SKM-1 (cell line): Measurements from ENCODE around the gene HIVEP3.
"Not testable (repeated sequence)": the region's sequence is repeated elsewhere in the genome, so short reads cannot be mapped to it uniquely, and the experiment has no call there.

Source experiments
- DNase-seq: peaks from one replicate; lab custom pipeline; 2025; ENCODE audit not compliant: unreplicated experiment; lab: John Stamatoyannopoulos, UW

The HIVEP3 gene

DNA sequence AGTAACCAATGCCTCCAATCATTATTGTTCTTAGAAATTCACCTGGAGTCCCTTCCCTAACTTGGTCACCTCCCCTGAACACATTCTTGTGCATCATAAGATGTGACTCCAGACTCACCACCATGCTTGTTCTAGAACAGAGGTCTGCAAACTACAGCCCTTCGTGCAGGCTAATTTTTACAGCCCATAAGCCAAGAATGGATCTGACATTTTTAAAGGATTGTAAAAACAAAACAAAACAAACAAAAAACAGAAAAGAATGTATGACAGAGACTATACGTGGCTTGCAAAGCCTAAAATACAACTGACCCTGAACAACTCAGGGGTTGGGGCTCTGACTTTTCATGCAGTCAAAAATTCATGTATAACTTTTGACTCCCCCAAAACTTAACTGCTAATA is 6.2 kb upstream of the HIVEP3 start:
- DNase-seq, result no peak

DNA sequence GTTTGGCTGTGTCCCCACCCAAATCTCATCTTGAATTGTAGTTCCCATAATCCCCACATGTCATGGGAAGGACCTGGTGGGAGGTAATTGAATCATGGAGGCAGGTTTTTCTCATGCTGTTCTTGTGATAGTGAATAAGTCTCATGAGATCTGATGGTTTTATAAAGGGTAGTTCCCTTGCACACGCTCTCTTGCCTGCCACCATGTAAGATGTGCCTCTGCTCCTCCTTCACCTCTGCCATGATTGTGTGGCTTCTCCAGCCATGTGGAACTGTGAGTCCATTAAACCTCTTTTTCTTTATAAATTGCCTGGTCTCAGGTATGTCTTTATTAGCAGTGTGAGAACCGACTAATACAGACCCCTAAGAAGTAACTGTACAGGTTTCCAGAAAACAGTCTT is 2.5 kb upstream of the HIVEP3 start:
- not testable (repeated sequence) for DNase-seq

GRCh38 chr1:41920658-41921057 is 1.9 kb upstream of the HIVEP3 start:
- DNase-seq, result no peak

DNA sequence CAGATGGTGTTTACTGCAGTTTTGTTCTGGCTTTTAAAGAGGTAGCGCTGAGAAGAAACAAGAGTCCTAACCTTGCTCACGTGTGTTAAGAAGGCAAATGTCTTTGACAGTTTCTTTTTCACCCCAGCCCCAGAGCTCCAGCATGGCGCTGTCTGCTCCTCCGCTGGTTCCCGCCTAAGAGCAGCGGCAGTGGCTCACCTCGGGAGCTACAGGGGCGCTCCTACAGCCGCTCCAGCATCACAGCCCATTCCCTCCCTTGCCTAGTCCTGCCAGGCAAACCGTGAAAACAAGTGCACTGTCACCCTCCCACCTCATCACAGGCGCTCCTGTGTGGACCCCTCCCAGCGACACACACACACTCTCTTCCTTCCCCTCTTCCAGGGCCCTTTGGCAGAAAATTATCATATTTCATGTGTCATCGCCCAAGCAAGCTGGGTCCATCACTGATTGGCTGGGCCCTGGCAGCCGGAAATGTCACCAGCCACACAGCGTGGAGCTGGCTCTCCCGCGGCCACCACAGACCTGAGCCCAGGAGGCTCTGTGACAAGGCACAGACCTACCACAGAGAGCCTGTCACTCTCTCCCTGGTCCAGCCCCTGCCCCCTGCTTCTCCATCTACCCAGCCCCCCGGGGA is 1.2 kb upstream of the HIVEP3 start:
- DNase-seq, result peak; percentile 51

- no peak for DNase-seq
Measured at GRCh38 chr1:41919131-41919530, 409 bp upstream of the HIVEP3 start.

GRCh38 chr1:41917835-41918449 is 780 bp downstream of the HIVEP3 start:
- DNase-seq, result no peak

- DNase-seq, result no peak
Measured at GRCh38 chr1:41917076-41917475, 1.6 kb downstream of the HIVEP3 start.

DNA sequence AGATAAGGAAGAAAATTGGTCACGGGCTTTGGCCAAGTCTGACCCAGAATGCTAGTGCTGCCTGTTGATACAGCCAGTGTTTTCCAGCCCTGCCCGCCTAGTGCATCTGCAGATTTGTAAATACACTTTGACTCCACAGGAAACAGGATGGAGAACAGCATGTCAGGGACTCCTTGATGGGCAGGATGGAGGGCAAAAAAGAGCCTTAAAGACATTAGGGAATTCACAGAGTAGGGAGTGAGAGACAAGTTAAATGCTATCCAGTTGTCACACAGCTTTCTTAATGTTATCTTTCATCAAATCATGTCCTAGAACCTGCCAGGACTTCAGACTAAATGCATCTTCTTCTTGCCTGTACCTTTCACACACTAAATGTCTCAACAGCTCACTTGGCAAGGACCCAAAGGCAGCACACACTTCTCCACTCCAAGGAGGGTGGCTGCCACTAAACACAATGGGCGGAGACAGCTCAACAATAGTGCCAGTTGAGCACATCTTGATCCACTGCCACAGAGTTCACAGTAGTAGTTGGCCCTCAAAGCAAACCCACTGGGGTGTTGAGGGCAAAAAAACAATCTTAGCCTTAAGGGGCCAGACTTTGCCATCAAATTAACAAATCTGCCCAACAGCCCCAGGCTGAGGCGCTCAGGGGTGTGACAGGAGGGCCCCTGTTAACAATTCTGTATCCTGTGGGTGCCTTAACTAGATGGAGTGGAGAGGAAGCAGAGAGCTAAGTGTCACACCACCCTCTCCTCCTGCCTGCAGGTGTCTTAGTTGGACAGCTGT is 2.7 kb downstream of the HIVEP3 start:
- no peak for DNase-seq

GRCh38 chr1:41914516-41914915 is 4.2 kb downstream of the HIVEP3 start:
- DNase-seq, result no peak

- DNase-seq, result no peak
Measured at GRCh38 chr1:41913014-41913413, 5.7 kb downstream of the HIVEP3 start.

DNA sequence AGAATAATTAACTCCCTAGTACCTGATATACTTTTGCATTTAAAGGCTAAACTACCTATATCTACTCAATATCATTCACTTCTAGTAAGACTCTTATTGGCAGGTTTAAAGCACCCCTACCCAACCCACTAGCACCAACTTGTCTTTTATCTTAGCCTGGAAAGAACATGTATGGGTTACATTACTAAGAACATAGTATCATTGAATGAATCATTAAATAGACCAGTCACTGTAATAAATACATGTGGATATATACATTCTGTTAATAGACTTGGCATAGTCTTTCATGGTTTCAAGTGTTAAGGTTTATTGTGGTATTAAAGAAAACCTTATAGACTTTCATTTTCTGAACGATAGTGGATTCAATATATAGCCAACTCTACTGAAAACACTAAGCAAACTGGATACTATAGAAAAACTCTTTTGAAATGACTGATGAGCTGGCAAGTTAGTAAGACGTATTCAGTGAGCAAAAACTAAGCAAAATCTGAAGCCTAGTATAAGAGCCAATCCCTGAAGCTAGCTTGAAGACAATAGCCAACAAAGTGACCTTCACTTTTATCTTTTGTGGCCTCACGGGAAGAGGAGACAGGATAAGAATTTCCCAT is 10.3 kb downstream of the HIVEP3 start:
- DNase-seq, result no peak

- no peak for DNase-seq
Measured at GRCh38 chr1:41907446-41907845, 11.3 kb downstream of the HIVEP3 start.

DNA sequence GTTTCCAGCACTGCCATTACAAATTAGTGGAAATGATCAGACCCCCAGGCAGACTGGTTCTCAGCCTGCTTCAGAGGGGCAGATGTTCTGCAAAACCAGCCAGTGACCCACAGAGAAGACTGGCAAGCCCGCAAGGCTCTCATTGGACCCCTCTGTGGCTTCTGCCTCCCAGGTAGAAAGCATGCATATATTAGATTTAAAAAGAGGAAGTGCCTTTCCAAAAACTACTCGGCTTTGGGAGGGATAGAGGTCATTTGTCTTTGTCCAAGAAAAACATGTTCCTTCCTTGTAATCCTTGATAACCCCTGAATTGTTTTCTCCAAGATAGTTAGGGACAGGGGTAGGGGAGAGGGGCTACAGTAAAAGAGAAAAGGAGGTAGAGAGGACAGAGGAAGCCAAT is 11.8 kb downstream of the HIVEP3 start:
- no peak for DNase-seq

DNA sequence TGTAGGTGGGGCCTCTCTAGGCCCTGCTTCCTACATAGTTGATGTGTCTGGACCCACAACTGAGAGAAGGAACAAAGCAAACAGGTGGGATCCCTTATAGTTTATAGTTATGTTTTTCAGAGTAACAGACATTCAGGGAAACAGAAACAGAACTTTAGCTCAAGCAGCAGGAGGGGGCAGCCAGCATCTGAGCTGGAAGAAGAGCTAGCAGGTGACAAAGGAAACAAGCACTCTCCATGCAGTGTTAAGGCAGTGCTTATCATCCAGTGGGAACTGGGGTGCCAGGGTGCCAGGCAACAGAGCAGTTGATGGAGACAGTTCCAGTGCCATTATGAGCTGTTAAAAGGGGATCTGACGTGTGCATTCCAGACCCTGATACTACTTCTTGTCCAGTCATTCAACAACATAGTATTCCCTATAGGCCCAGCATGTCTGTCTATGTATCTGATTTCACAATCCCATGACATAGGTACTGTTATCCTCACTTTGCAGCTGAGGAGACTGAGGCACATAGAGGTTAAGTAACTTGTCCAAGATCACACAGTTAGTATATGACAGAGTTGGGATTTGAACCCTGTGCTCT is 13.5 kb downstream of the HIVEP3 start:
- no peak for DNase-seq

GRCh38 chr1:41902664-41903063 is 16.1 kb downstream of the HIVEP3 start:
- DNase-seq, result no peak

- DNase-seq, result no peak
Measured at GRCh38 chr1:41902159-41902577, 16.6 kb downstream of the HIVEP3 start.

- no peak for DNase-seq
Measured at GRCh38 chr1:41901551-41901950, 17.2 kb downstream of the HIVEP3 start.

- no peak for DNase-seq
Measured at GRCh38 chr1:41900603-41901444, 17.9 kb downstream of the HIVEP3 start.

DNA sequence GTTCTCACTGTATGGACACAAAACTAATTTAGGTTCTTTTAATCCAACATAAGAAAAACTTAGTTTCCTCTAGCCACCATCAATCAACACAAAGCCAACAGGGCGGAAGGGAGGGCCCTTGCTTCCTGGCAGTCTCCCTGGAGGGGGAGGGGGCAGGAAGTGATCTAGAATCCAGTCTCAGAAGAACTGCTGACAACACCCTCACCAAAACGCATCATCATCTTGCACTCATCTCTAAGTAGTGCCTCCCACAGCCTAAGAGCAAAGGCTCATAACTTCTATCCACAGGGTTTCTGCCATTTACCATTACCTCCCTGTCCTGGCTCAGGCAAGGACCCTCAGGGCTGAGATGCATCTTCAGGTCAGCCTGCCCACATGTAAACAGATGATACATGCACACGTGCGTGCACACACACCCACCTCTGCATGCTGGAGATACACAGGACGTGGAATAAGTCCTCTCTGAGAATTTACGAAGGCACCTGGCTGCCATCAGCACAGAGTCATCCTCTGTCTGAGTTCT is 20.5 kb downstream of the HIVEP3 start:
- DNase-seq, result no peak

GRCh38 chr1:41895552-41895951 is 23.2 kb downstream of the HIVEP3 start:
- no peak for DNase-seq
